ENCODE measurements around the gene BPHL. TPM values are rescaled to one million over a fixed set of nuclear protein-coding genes. Genes with fewer than 3 reads are reported as not detected.

BPHL gene
- total RNA-seq, 1 donor from 2014 or later: 15.5 TPM

DNA sequence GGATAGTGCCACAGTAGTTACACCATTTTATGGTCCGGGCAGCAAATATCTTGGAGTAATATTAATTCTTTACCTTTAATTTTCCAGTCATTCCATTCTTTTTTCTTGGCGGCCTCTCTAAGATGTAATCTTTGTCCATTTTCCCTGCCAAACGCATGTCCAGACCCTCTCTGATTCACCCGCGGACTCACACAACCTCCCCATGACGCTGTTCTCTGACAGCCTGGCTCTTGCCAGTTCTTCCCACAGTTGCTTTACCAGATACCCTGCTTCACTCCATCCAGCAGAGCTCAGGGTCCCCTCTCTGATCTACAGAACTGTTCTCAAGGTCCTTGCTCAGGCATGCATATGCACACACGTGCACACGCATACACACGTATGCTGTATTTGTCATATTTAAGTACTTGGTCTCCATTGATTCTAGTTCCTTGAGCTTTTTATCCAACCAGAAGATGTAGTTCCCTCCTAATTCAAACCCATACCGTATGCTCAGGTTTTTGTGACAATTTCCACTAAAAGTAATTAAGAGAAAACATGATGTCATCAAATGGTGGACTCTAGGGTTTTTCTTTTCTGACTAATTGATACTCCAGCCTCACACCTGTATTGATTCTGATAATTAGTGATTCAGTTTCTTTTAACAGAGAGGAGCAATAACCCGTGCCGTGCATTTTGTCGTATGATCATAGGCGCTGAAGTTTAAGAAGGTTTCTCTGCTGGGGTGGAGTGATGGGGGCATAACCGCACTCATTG lies 10.0 kb downstream of the BPHL start:
- H3K9me3 ChIP-seq (replicated peaks): no peaks in the 10 kb centered on the region
- TF ChIP-seq, protein P1, sequence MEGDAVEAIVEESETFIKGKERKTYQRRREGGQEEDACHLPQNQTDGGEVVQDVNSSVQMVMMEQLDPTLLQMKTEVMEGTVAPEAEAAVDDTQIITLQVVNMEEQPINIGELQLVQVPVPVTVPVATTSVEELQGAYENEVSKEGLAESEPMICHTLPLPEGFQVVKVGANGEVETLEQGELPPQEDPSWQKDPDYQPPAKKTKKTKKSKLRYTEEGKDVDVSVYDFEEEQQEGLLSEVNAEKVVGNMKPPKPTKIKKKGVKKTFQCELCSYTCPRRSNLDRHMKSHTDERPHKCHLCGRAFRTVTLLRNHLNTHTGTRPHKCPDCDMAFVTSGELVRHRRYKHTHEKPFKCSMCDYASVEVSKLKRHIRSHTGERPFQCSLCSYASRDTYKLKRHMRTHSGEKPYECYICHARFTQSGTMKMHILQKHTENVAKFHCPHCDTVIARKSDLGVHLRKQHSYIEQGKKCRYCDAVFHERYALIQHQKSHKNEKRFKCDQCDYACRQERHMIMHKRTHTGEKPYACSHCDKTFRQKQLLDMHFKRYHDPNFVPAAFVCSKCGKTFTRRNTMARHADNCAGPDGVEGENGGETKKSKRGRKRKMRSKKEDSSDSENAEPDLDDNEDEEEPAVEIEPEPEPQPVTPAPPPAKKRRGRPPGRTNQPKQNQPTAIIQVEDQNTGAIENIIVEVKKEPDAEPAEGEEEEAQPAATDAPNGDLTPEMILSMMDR (IDR thresholded peaks at IDR 0.05; ENCODE audit: borderline replicate concordance): no peak
- H3K27ac ChIP-seq (replicated peaks): no peak overlapping the region
- H3K4me1 ChIP-seq: peaks cover 8% of the 10 kb centered on the region
- intact Hi-C loops (cut with micrococcal nuclease): no loop called here
- no peak for DNase-seq
- peaks cover 36% of the 10 kb centered on the region for H3K36me3 ChIP-seq
- H3K4me3 ChIP-seq: no peak overlapping the region
- no peaks in the 10 kb centered on the region for H3K27me3 ChIP-seq (ENCODE audit: low read depth)

DNA sequence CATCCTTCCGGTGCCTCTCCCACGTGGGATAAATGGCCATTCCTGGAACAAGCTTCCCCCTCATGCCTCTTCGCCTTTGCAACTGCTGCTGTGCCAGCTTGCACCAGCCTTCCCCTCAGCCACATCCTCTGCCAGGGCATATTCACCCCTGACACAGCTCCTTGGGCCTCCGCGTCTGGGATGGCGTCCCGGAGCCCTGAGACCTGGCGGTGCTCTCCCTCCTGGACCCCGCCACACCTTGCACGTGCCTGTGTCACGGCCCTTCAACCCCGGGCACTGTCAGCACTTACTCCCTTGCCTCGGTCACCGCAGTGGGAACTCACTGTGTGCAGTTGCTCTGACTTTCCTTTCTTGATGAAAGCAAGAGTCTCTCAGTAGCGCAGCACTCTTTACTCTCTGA lies 13.2 kb downstream of the BPHL start:
- peaks cover 36% of the 10 kb centered on the region for H3K36me3 ChIP-seq
- intact Hi-C loops (cut with micrococcal nuclease): no loop called here

GRCh38 chr6:3133515-3133914 lies 15.0 kb downstream of the BPHL start:
- DNase-seq: no peak
- intact Hi-C loops (cut with micrococcal nuclease): no loop called here
- no peaks in the 10 kb centered on the region for H3K27me3 ChIP-seq (ENCODE audit: low read depth)
- no peak overlapping the region for H3K4me3 ChIP-seq
- H3K4me1 ChIP-seq: peaks cover 1% of the 10 kb centered on the region
- peaks cover 51% of the 10 kb centered on the region for H3K36me3 ChIP-seq
- TF ChIP-seq, protein P1 (IDR thresholded peaks at IDR 0.05; ENCODE audit: borderline replicate concordance): no peak
- no peak overlapping the region for H3K27ac ChIP-seq (replicated peaks)
- no peaks in the 10 kb centered on the region for H3K9me3 ChIP-seq (replicated peaks)

More for the DNA sequence above, 13.2 kb downstream of the BPHL start:
- Histone ChIP-seq H3K4me3 (no peak overlapping the region), H3K9me3 (replicated peaks) (no peaks in the 10 kb centered on the region), H3K27ac (replicated peaks) (no peak overlapping the region), H3K27me3 (ENCODE audit: low read depth) (no peaks in the 10 kb centered on the region), H3K4me1 (peaks cover 5% of the 10 kb centered on the region)
- no peak for DNase-seq
- TF ChIP-seq, protein P1 (IDR thresholded peaks at IDR 0.05; ENCODE audit: borderline replicate concordance): no peak

GRCh38 chr6:3135668-3136291 lies 17.3 kb downstream of the BPHL start:
- no peaks in the 10 kb centered on the region for H3K27me3 ChIP-seq (ENCODE audit: low read depth)
- no peaks in the 10 kb centered on the region for H3K9me3 ChIP-seq (replicated peaks)
- H3K27ac ChIP-seq (replicated peaks): no peak overlapping the region
- no peak for DNase-seq
- intact Hi-C loops (cut with micrococcal nuclease): no loop called here
- TF ChIP-seq, protein P1 (IDR thresholded peaks at IDR 0.05; ENCODE audit: borderline replicate concordance): no peak
- H3K4me1 ChIP-seq: peaks cover 21% of the 10 kb centered on the region
- no peak overlapping the region for H3K4me3 ChIP-seq
- H3K36me3 ChIP-seq: peaks cover 42% of the 10 kb centered on the region

DNA sequence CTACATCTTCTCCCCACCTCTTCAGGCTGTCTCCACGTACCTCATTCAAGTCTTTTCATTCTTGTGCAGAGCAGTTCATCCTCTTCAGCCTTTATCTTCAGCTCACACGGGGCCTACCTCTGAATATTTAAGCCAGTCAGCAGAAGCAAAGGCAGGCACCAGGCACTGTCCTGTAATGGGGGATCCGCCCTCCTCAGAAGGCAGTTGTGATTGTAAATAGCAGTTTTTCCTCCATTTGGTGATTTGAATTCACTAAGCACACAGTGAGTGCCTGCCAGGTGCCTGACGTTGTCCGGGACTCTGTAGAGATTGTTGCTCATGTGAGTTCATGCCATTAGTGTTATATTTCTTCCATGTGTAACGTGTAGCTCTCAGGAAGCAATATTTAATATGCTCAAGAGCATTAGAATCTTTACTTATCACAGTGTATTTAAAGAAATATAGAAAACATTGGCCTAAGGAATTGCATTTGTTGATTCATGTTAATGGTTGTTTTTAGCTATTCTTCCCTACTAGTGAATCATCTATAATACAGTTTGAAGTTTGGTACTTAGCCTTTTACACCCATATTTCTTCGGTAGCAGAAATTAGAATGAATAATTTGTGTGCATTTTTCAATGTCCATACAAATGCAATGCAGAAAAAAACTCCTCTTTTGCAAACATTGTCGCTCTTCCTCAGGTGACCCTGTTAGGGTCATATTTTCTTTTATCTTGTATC lies 17.9 kb downstream of the BPHL start:
- TF ChIP-seq, protein P1 (IDR thresholded peaks at IDR 0.05; ENCODE audit: borderline replicate concordance): no peak
- intact Hi-C loops (cut with micrococcal nuclease): no loop called here
- Histone ChIP-seq H3K36me3 (peaks cover 44% of the 10 kb centered on the region), H3K4me3 (no peak overlapping the region), H3K4me1 (peaks cover 21% of the 10 kb centered on the region), H3K27ac (replicated peaks) (no peak overlapping the region), H3K9me3 (replicated peaks) (no peaks in the 10 kb centered on the region), H3K27me3 (ENCODE audit: low read depth) (no peaks in the 10 kb centered on the region)
- DNase-seq: no peak
